GM12891 (cell line): Measurements from ENCODE around the gene THSD4.

Source experiments
- DNase-seq: peaks from one replicate; pipeline ENCODE4 v3.0.0; 2011; ENCODE audit warnings: low spot score; ENCODE audit not compliant: insufficient read length
- FAIRE-seq: peaks from 2 replicates; lab custom pipeline; 2011; peaks lifted over from hg19 to GRCh38; lab: Jason Lieb, UNC
- PAX5 ChIP-seq: IDR thresholded peaks from 2 replicates; pipeline ENCODE4 v1.6.1; 2011; ENCODE audit warnings: low read length, moderate library complexity, mild to moderate bottlenecking; ENCODE audit not compliant: insufficient read depth, severe bottlenecking
- POLR2A ChIP-seq: IDR thresholded peaks from 2 replicates; pipeline ENCODE4 v1.6.1; 2011; ENCODE audit warnings: low read depth, low read length, control low read depth
- POLR2AphosphoS5 ChIP-seq: IDR thresholded peaks from 2 replicates; pipeline ENCODE4 v1.6.1; 2011; ENCODE audit warnings: low read depth, low read length, control low read depth
- POU2F2 ChIP-seq: IDR thresholded peaks from 2 replicates; pipeline ENCODE4 v1.6.1; 2011; ENCODE audit warnings: low read depth, mild to moderate bottlenecking, control low read depth, low read length, moderate library complexity
- SPI1 ChIP-seq: IDR thresholded peaks from 2 replicates; pipeline ENCODE4 v1.6.1; 2011; ENCODE audit warnings: low read depth, low read length, control low read depth
- TAF1 ChIP-seq: IDR thresholded peaks from 2 replicates; pipeline ENCODE4 v1.6.1; 2011; ENCODE audit warnings: low read depth, low read length, control low read depth

Gene THSD4

DNA sequence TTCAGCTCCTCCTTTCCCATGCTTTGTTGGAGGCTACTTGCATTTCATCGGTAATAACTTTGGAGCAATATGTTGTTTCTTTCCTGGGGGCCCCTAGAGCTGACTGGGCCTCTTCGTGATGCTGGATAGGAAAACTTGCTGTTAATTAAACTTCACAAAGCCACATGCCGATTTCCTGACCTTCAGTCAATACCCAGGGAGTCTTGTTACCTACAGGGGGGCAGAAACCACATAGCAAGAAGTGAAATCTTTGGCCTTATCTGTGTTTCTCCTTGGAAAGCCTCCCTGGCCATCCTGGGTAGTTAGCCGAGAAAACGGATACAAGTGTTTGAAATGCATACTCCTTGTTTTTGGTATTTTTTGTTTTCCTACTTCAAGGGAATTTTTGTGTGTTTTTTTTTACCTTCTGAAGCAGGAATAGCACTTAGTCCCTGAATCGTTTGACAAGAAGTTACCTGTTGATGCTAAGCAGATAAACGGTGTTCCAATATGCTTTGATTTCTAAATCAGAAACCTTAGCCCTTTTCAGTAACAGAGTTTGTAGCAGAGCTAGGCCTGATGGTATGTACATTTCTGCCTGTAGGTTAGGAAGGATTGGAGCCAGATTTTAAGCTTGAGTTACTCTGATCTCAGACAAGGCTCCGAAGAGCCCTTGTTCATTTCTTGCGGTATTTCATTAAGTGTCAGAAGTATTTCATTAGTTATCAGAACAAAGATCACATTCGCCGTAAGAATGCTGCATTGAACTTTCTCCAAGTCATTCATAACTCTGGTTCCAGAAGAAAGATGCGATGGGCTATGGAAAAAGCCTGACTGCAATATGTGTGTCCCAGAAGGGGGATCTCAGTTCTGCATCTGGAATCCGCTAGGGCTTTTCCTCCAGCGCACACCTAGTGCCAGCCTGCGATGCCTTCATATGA is 111.5 kb downstream of the THSD4 start:
- DNase-seq = no peak
- TF ChIP-seq TAF1 = no peak
- no peak for FAIRE-seq

GRCh38 chr15:71228403-71228802 is 113.1 kb downstream of the THSD4 start:
- FAIRE-seq = no peak
- TF ChIP-seq SPI1 = no peak
- no peak for TF ChIP-seq POLR2A
- no peak for TF ChIP-seq PAX5
- no peak for TF ChIP-seq TAF1
- no peak for TF ChIP-seq POU2F2
- no peak for TF ChIP-seq POLR2AphosphoS5
- DNase-seq = no peak

GRCh38 chr15:71230303-71230702 is 115.0 kb downstream of the THSD4 start:
- DNase-seq (no peak), FAIRE-seq (no peak)
- TF ChIP-seq PAX5 (no peak), POLR2AphosphoS5 (no peak), POLR2A (no peak), TAF1 (no peak), POU2F2 (no peak), SPI1 (no peak)

DNA sequence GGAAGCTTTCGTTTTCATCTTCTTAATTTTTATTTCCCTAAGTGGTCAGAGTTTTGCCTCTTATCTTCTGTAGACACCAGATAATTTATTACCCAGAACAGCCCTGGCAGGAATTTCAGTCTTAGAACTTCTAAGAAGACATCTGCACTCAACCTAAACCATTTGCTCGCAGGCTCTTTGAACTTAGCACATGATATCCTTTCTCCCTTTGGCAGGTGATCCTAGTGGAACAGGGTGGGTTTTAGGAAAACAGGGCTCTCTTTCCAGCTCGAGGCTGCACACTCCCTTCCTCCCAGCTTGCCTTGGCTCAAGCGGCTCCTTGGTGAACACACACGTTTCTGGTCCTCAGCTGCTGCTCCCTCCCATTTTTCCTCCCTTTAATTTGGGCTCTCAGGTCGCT is 116.5 kb downstream of the THSD4 start:
- DNase-seq (no peak), FAIRE-seq (no peak)
- TF ChIP-seq PAX5 (no peak), POU2F2 (no peak), POLR2AphosphoS5 (no peak), SPI1 (no peak), POLR2A (no peak), TAF1 (no peak)

- no peak for TF ChIP-seq TAF1
- no peak for DNase-seq
- FAIRE-seq = no peak
These were observed 117.1 kb downstream of the THSD4 start for GRCh38 chr15:71232411-71232810.

GRCh38 chr15:71237456-71238188 is 122.4 kb downstream of the THSD4 start:
- no peak for TF ChIP-seq TAF1
- TF ChIP-seq POU2F2 = no peak
- TF ChIP-seq PAX5 = no peak
- no peak for DNase-seq
- no peak for FAIRE-seq

- DNase-seq = no peak
- FAIRE-seq = no peak
These were observed 123.7 kb downstream of the THSD4 start for GRCh38 chr15:71238926-71239325.

GRCh38 chr15:71239592-71240364 is 124.5 kb downstream of the THSD4 start:
- DNase-seq = no peak
- FAIRE-seq = no peak
- TF ChIP-seq SPI1 = no peak
- no peak for TF ChIP-seq PAX5
- no peak for TF ChIP-seq POLR2AphosphoS5
- TF ChIP-seq POLR2A = no peak
- no peak for TF ChIP-seq TAF1
- TF ChIP-seq POU2F2 = no peak

More at GRCh38 chr15:71238926-71239325, 123.7 kb downstream of the THSD4 start:
- TF ChIP-seq POLR2A = no peak
- TF ChIP-seq POU2F2 = no peak
- TF ChIP-seq SPI1 = no peak
- no peak for TF ChIP-seq POLR2AphosphoS5
- no peak for TF ChIP-seq TAF1
- TF ChIP-seq PAX5 = no peak

GRCh38 chr15:71242292-71242691 is 127.0 kb downstream of the THSD4 start:
- DNase-seq (no peak), FAIRE-seq (no peak)
- no peak for TF ChIP-seq POU2F2
- TF ChIP-seq PAX5 = no peak
- no peak for TF ChIP-seq TAF1
- TF ChIP-seq POLR2AphosphoS5 = no peak
- no peak for TF ChIP-seq SPI1
- no peak for TF ChIP-seq POLR2A

DNA sequence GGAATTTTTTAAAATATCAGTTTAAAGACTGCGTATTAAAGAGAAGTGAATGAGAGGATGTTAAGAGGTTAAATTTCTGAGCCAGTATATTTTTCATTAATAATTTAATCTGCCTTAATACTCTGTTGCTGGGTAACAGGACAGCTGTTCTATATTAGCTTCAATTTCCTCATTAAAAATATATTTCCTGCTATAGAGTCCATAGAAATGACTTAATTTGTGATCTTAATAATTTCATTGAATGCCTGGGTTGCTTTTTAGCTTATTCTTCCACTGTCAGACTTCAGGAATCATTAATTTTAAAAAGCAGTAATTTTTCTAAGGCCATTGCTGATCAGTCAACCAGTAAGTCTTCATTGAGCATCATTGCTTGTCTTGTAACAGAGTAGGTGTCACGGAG is 129.0 kb downstream of the THSD4 start:
- TF ChIP-seq TAF1 = no peak
- TF ChIP-seq POLR2AphosphoS5 = no peak
- TF ChIP-seq PAX5 = no peak
- no peak for TF ChIP-seq POLR2A
- no peak for TF ChIP-seq POU2F2
- TF ChIP-seq SPI1 = no peak

More for the DNA sequence above, 129.0 kb downstream of the THSD4 start:
- DNase-seq = no peak
- FAIRE-seq = no peak
